Nephron progenitor cell (in vitro differentiated cells): Measurements from ENCODE around the gene CLIC3.

Experiments used
- DNase-seq: peaks from one replicate; pipeline ENCODE4 v3.0.0; 2021
- H3K27ac Mint-ChIP-seq: 2 replicates; pipeline ENCODE4 v1.8.0; 2021; ENCODE audit warnings: mild to moderate bottlenecking, moderate library complexity, mixed read lengths
- H3K27me3 Mint-ChIP-seq: 2 replicates; pipeline ENCODE4 v1.8.0; 2021; ENCODE audit warnings: mild to moderate bottlenecking, low read depth, mixed read lengths; ENCODE audit not compliant: poor library complexity
- H3K36me3 Mint-ChIP-seq: 2 replicates; pipeline ENCODE4 v1.8.0; 2021; ENCODE audit warnings: low read depth, mixed read lengths
- H3K4me1 Mint-ChIP-seq: 2 replicates; pipeline ENCODE4 v1.8.0; 2021; ENCODE audit warnings: mixed read lengths
- H3K4me3 Mint-ChIP-seq: 2 replicates; pipeline ENCODE4 v1.8.0; 2021; ENCODE audit warnings: mild to moderate bottlenecking, moderate library complexity, mixed read lengths
- H3K9me3 Mint-ChIP-seq: 2 replicates; pipeline ENCODE4 v1.8.0; 2021; ENCODE audit warnings: mild to moderate bottlenecking, moderate library complexity, mixed read lengths
- TF ChIP-seq, protein P1 (sequence below): fragments of 200-600 bp; sonication (generic); IDR thresholded peaks from 2 replicates; pipeline ENCODE4 v1.5.0; 2021; ENCODE audit warnings: antibody characterized with exemption

Gene CLIC3

GRCh38 chr9:136958898-136959850 is 37.2 kb downstream of the CLIC3 start:
- peaks cover 25% of the 10 kb centered on the region for H3K27me3 Mint-ChIP-seq

GRCh38 chr9:136958473-136958872 is 37.9 kb downstream of the CLIC3 start:
- no peak for DNase-seq
- H3K27me3 Mint-ChIP-seq = peaks cover 25% of the 10 kb centered on the region
- TF ChIP-seq, protein P1, sequence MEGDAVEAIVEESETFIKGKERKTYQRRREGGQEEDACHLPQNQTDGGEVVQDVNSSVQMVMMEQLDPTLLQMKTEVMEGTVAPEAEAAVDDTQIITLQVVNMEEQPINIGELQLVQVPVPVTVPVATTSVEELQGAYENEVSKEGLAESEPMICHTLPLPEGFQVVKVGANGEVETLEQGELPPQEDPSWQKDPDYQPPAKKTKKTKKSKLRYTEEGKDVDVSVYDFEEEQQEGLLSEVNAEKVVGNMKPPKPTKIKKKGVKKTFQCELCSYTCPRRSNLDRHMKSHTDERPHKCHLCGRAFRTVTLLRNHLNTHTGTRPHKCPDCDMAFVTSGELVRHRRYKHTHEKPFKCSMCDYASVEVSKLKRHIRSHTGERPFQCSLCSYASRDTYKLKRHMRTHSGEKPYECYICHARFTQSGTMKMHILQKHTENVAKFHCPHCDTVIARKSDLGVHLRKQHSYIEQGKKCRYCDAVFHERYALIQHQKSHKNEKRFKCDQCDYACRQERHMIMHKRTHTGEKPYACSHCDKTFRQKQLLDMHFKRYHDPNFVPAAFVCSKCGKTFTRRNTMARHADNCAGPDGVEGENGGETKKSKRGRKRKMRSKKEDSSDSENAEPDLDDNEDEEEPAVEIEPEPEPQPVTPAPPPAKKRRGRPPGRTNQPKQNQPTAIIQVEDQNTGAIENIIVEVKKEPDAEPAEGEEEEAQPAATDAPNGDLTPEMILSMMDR = no peak
- peaks cover 4% of the 10 kb centered on the region for H3K4me1 Mint-ChIP-seq
- H3K9me3 Mint-ChIP-seq = peaks cover 9% of the 10 kb centered on the region
- H3K4me3 Mint-ChIP-seq = no peak overlapping the region
- H3K27ac Mint-ChIP-seq = no peak overlapping the region
- H3K36me3 Mint-ChIP-seq = no peaks in the 10 kb centered on the region

More at GRCh38 chr9:136958898-136959850, 37.2 kb downstream of the CLIC3 start:
- peaks cover 9% of the 10 kb centered on the region for H3K9me3 Mint-ChIP-seq
- DNase-seq = no peak
- H3K4me1 Mint-ChIP-seq = peaks cover 4% of the 10 kb centered on the region
- TF ChIP-seq, protein P1 = no peak
- no peaks in the 10 kb centered on the region for H3K36me3 Mint-ChIP-seq
- no peak overlapping the region for H3K27ac Mint-ChIP-seq
- no peak overlapping the region for H3K4me3 Mint-ChIP-seq

GRCh38 chr9:136957901-136958300 is 38.5 kb downstream of the CLIC3 start:
- peaks cover 9% of the 10 kb centered on the region for H3K9me3 Mint-ChIP-seq
- H3K4me1 Mint-ChIP-seq = peaks cover under 1% of the 10 kb centered on the region
- no peak overlapping the region for H3K4me3 Mint-ChIP-seq
- H3K36me3 Mint-ChIP-seq = no peaks in the 10 kb centered on the region
- peaks cover 25% of the 10 kb centered on the region for H3K27me3 Mint-ChIP-seq
- TF ChIP-seq, protein P1 = no peak
- DNase-seq = no peak
- H3K27ac Mint-ChIP-seq = no peak overlapping the region

DNA sequence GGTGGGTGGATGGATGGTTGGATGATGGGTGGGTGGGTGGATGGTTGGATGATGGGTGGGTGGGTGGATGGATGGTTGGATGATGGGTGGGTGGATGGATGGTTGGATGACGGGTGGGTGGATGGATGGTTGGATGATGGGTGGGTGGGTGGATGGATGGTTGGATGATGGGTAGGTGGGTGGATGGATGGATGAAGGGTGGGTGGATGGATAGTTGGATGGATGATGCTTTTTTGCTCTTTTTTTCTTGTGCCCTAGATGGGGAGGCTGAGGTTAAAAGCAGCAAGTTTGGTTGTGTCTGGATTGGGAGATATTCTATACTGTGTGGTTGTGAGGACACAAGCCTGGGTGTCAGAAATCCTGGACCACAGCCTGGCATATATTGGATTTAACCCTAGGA is 38.9 kb downstream of the CLIC3 start:
- H3K9me3 Mint-ChIP-seq = peaks cover 9% of the 10 kb centered on the region
- no peak overlapping the region for H3K27ac Mint-ChIP-seq
- H3K27me3 Mint-ChIP-seq = peaks cover 25% of the 10 kb centered on the region
- H3K4me1 Mint-ChIP-seq = no peaks in the 10 kb centered on the region
- no peaks in the 10 kb centered on the region for H3K36me3 Mint-ChIP-seq
- TF ChIP-seq, protein P1 = no peak
- DNase-seq = no peak
- no peak overlapping the region for H3K4me3 Mint-ChIP-seq

DNA sequence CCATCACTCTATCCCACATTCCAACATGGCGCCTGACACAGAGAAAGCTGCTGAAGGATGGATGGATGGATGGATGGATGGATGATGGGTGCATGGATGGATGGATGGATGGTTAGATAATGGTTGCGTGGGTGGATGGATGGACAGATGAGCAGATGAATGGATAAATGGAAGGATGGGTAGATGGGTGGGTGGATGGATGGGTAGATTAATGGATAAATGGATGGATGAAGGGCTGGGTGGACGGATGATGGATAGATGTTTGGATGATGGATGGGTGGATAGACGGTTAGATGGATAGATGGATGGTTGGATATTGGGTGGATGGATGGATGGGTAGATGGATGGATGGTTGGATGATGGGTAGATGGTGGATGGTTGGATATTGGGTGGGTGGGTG is 39.8 kb downstream of the CLIC3 start:
- H3K4me3 Mint-ChIP-seq = no peak overlapping the region
- H3K9me3 Mint-ChIP-seq = peaks cover 9% of the 10 kb centered on the region
- H3K27ac Mint-ChIP-seq = no peak overlapping the region
- TF ChIP-seq, protein P1 = no peak
- H3K36me3 Mint-ChIP-seq = no peaks in the 10 kb centered on the region
- peaks cover 25% of the 10 kb centered on the region for H3K27me3 Mint-ChIP-seq
- no peaks in the 10 kb centered on the region for H3K4me1 Mint-ChIP-seq
- no peak for DNase-seq

DNA sequence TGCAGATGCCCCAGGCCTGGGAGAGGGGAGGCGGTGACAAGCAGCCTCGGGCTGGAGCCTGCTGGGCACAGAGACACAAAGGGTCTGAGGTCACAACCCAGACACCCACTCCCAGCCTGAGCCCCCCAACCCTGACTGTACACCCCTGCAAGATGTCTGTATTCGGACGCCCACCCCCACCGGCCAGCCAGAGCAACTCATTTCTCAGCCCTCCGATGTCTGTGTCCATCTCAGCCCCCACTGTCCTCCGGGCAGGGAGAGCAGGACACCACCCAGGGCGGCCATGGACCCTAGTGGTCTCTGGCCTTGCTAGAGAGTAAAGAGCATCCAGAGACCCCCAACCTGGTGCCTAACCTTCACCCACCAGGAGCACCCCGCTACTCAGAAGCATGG is 40.4 kb downstream of the CLIC3 start:
- H3K9me3 Mint-ChIP-seq = peaks cover 9% of the 10 kb centered on the region
- H3K36me3 Mint-ChIP-seq = no peaks in the 10 kb centered on the region
- no peak overlapping the region for H3K27ac Mint-ChIP-seq
- TF ChIP-seq, protein P1 = no peak
- no peaks in the 10 kb centered on the region for H3K4me1 Mint-ChIP-seq
- H3K4me3 Mint-ChIP-seq = no peak overlapping the region
- DNase-seq = no peak
- H3K27me3 Mint-ChIP-seq = peaks cover 25% of the 10 kb centered on the region
